Parathyroid adenoma (tissue), 2 donors: ENCODE results near the gene DIAPH3.

Source experiments
- H2AFZ ChIP-seq: fragments of 300-600 bp; sonication (generic); one replicate; pipeline ENCODE4 v1.7.0; 2017; ENCODE audit warnings: antibody characterized with exemption, mild to moderate bottlenecking
- H3K27ac ChIP-seq: fragments of 300-600 bp; sonication (generic); one replicate; pipeline ENCODE4 v1.7.0; 2017
- H3K27me3 ChIP-seq: fragments of 300-600 bp; sonication (generic); one replicate; pipeline ENCODE4 v1.7.0; 2017; ENCODE audit warnings: low read length; ENCODE audit not compliant: control insufficient read depth, insufficient read depth
- H3K36me3 ChIP-seq: fragments of 300-600 bp; sonication (generic); one replicate; pipeline ENCODE4 v1.7.0; 2017; ENCODE audit warnings: low read length; ENCODE audit not compliant: control insufficient read depth, insufficient read depth
- H3K4me1 ChIP-seq: fragments of 300-600 bp; sonication (generic); one replicate; pipeline ENCODE4 v1.7.0; 2017; ENCODE audit warnings: control low read depth
- H3K4me2 ChIP-seq: fragments of 300-600 bp; sonication (generic); one replicate; pipeline ENCODE4 v1.7.0; 2017; ENCODE audit warnings: low read length
- H3K4me3 ChIP-seq: fragments of 300-600 bp; sonication (generic); one replicate; pipeline ENCODE4 v1.7.0; 2017; ENCODE audit warnings: low read depth, low read length
- H3K79me2 ChIP-seq: fragments of 300-600 bp; sonication (generic); one replicate; pipeline ENCODE4 v1.7.0; 2017; ENCODE audit warnings: control low read depth
- H3K9ac ChIP-seq: fragments of 300-600 bp; sonication (generic); one replicate; pipeline ENCODE4 v1.7.0; 2017; ENCODE audit warnings: mild to moderate bottlenecking
- H3K9me3 ChIP-seq: fragments of 300-600 bp; sonication (generic); one replicate; pipeline ENCODE4 v1.7.0; 2017; ENCODE audit warnings: low read length; ENCODE audit not compliant: control insufficient read depth
- CTCF ChIP-seq: fragments of 300-600 bp; sonication (generic); IDR thresholded peaks from one replicate; pipeline ENCODE4 v1.7.0; 2017; ENCODE audit warnings: antibody characterized with exemption, mild to moderate bottlenecking
- donor health status: primary hyperparathyroidism.

DIAPH3 gene

GRCh38 chr13:60108589-60108988 lies 55.1 kb downstream of the DIAPH3 start:
- H3K36me3 ChIP-seq: no peaks in the 10 kb centered on the region
- no peaks in the 10 kb centered on the region for H3K9me3 ChIP-seq
- no peaks in the 10 kb centered on the region for H3K79me2 ChIP-seq
- H2AFZ ChIP-seq: no peak overlapping the region
- no peaks in the 10 kb centered on the region for H3K27me3 ChIP-seq
- no peak overlapping the region for H3K4me3 ChIP-seq
- H3K4me2 ChIP-seq: no peak overlapping the region
- H3K9ac ChIP-seq: no peak overlapping the region
- no peak overlapping the region for H3K27ac ChIP-seq
- no peak for TF ChIP-seq CTCF
- no peaks in the 10 kb centered on the region for H3K4me1 ChIP-seq

- no peak for TF ChIP-seq CTCF
Observed at GRCh38 chr13:60099631-60100420, 63.9 kb downstream of the DIAPH3 start.

DNA sequence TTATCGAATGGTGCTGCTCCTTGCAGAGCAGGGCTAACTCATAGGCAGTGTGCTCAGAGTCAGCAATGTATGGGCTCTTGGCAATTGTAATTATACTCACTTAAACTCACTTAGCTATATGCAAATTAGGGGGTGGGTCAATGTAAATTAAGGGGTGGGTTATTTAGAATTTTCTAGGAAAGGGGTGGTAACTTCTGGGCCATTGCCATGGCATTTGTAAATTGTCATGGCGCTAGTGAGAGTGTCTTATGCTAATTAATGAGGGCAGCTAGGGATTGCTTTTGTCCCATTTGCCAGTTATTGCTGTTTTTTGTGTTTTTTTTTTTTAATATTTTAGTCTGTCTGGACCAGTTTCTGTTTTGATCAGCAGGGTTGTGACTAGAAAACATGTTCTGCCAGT lies 68.4 kb downstream of the DIAPH3 start:
- Histone ChIP-seq H3K27me3 (no peaks in the 10 kb centered on the region), H3K9me3 (no peaks in the 10 kb centered on the region), H3K4me2 (no peak overlapping the region), H3K27ac (no peak overlapping the region), H3K36me3 (no peaks in the 10 kb centered on the region), H3K4me1 (no peaks in the 10 kb centered on the region), H3K9ac (no peak overlapping the region), H2AFZ (no peak overlapping the region), H3K4me3 (no peak overlapping the region), H3K79me2 (no peaks in the 10 kb centered on the region)
- TF ChIP-seq CTCF: no peak

More at GRCh38 chr13:60099631-60100420, 63.9 kb downstream of the DIAPH3 start:
- no peaks in the 10 kb centered on the region for H3K36me3 ChIP-seq
- no peaks in the 10 kb centered on the region for H3K79me2 ChIP-seq
- H3K9ac ChIP-seq: no peak overlapping the region
- no peak overlapping the region for H2AFZ ChIP-seq
- no peaks in the 10 kb centered on the region for H3K9me3 ChIP-seq
- no peaks in the 10 kb centered on the region for H3K27me3 ChIP-seq
- H3K4me3 ChIP-seq: no peak overlapping the region
- no peak overlapping the region for H3K27ac ChIP-seq
- H3K4me2 ChIP-seq: no peak overlapping the region
- H3K4me1 ChIP-seq: no peaks in the 10 kb centered on the region

DNA sequence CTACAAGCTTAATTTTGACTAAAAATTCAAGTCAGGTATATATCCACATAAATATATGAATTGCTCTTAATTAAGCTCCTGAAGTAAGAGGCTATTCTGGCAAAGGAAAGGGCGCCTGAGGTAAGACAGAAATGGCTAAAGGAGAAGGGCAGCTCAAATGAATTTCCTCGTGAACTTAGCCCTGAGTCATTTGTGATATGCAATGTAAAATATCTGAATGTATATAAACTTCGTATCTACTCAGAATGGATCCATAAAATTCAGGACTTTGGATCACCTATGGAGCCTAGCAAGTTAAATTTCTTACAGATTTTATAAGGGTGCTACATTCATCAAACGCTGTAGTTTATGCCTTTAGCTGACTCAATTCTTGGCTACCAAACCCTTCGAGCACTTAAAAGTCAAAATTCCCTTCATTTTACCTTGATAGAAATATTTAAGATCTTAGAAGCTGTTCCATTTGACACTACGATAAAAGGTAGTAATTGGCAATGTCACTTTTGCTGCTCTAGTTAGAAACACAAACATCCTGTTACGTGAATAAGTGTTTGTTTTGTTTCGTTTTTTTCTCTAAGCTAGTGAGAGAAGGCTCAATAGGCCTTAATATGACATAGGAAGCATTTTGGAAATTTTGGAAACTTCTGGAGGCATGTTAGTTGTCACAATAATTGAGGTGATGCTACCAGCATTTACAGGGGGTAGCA lies 69.2 kb downstream of the DIAPH3 start:
- no peak overlapping the region for H2AFZ ChIP-seq
- H3K36me3 ChIP-seq: no peaks in the 10 kb centered on the region
- TF ChIP-seq CTCF: no peak
- H3K4me1 ChIP-seq: no peaks in the 10 kb centered on the region
- H3K9me3 ChIP-seq: no peaks in the 10 kb centered on the region
- no peaks in the 10 kb centered on the region for H3K79me2 ChIP-seq
- H3K4me3 ChIP-seq: no peak overlapping the region
- no peaks in the 10 kb centered on the region for H3K27me3 ChIP-seq
- H3K9ac ChIP-seq: no peak overlapping the region
- H3K27ac ChIP-seq: no peak overlapping the region
- no peak overlapping the region for H3K4me2 ChIP-seq
